CMK (cell line): ENCODE data around the gene CCDC138.

ENCODE experiments used
- DNase-seq: peaks from one replicate; pipeline ENCODE4 v3.0.0-alpha.2; 2010; ENCODE audit warnings: low read depth

Gene CCDC138

DNA sequence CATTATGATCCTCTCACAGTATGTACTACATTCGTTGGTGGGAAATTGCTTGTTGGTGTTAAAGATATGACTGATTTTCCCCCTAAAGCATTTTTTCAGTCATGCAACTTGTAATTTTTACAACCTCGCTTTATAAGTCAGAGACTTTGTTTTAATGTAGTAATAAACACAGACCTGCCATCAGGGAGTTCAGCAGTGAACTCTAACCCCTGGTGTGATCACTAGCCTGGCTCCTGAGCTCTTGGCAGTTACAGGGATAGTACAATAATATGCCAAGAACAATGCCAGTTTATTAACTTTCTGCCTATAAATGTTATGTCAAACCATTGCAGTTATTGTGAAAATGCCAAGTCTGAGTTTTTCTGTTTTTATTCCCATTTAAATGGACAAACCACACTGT lies 108.6 kb downstream of the CCDC138 start:
- DNase-seq: no peak

DNA sequence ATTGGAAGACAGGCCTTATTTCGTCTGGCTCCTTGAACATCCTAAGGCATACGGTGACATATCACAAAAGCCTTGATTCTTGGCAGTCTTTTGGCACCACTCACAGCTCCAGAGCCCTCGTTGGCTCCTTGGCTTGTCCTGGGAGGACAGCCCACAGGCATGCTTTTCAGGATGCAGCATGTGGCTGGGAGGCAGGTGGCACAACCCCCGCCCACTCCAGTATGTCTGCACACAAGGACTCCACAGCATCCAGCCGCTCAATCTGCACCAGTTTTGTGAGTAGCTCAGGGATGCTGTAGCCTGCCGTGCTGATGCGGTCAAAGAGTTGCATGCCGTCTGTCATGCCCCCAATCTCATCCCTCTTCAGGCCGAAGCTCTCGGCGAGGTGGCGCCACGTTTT lies 110.2 kb downstream of the CCDC138 start:
- DNase-seq: no peak

DNA sequence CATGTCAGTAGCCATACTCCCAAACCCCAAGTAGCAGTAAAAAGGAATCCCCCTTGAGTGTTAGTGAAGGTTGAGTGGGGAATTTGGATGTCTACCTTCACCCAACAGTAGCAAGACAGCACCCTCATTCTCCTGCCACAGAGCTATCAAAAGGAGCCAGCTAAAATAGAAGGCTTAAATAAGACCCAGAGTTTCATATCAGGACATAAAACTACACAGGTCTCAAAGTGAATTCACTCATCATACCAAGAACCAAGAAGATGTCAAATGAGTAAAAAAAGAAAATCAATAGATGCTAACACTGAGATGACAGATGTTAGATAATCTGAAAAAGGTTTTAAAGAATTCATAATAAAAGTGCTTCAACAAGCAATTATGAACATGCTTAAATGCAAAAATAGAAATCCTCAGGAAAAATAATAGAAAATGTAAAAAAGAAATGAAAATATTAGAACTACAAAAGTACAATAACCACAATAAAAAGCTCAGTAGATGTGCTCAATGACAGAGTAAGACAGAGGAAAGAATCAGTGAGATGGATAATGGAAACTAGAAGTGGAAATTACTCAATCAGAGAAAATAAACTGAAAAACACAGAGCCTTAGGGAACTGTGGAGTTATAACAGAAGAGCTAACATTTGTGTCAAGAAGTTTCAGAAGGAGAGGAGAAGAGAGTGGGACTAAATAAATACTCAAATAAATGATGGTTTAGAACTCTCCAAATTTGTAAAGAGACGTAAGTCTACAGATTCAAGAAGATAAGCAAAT lies 111.9 kb downstream of the CCDC138 start:
- DNase-seq: no peak

DNA sequence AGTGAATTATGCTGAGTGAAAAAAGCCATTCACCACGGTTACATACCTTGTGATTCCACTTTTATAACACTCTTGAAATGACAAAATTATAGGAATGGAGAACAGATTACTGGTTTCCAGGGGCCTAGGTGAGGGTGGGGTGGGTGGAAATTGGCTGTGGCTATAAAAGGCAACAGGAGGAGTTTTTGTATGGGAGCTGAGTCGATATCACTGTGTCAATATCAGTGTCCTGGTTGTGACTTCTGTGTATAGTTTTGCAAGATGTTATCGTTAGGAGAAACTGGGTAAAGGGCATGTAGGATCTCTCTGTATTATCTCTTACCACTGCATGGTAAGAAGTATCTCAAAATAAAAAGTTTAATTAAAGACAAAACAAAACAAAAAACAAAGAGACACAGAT lies 118.1 kb downstream of the CCDC138 start:
- DNase-seq: no peak

DNA sequence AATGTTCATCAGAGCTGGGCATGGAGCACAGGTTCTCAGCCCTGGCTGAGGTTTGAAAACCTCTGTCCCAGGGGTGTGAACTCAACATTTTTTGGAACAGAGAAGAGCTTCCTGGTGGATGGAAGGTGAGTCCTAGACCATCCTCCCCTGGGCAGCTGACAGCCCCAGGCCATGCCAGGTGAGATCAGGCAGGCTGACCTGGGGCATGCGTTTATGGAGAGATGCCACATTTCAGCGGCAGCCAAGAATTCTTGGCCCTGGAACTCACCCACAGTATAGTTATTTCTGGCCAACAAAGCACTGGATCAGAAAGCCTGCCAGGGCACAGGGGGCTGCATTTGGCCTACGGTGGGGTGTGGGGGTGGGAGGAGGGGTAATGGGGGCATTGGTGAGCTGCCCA lies 118.6 kb downstream of the CCDC138 start:
- DNase-seq: no peak

DNA sequence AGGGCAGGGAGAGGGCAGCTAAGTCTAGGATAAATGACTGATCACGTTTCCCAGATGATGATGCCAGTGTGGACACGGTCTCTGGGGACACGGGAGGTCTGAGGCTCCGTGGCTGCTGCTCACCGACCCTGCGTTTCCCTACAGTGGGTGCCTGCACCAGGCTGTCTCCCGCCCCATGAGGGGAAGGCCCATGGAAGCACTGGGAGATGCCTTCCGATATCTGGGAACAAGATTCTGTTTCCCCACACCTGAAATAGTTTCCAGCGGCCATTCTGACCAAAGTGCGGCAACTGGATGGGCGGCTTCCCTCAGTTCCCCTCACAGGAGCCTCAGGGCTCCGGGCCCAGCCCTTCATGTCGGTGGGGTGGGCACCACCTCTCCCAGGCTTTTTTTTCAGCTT lies 119.3 kb downstream of the CCDC138 start:
- no peak for DNase-seq

DNA sequence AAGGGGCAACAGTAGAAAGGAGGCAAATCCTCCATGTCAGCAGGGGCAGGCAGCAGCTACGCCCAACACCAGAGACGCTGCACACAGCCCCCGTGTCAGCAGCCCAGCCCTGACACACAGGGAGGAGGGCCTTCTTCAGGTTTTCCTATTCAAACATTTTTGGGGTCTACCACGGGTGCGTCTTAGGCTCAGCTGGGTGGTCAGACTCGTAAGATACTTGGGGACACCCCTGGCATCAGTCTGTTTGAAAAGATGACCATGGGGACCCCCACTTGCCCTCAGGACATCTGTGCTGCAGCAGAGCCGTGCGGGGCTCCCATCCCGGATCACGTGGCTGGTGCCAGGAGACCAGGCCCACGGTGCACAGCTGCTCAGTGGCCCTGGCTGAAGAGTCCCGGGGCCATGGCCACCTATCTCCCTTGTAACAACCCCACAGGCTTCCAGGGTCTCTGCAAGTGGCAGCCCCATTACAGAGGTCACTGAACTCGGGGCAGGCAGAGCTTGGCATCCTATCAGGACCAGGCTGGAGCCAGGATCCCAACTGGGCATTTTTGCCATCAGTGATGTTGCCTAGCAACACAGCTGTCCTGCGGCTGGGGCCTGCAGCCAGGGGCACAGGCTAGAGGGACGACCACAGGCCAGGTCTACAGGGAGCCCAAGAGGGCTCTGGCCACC lies 120.0 kb downstream of the CCDC138 start:
- DNase-seq: no peak

DNA sequence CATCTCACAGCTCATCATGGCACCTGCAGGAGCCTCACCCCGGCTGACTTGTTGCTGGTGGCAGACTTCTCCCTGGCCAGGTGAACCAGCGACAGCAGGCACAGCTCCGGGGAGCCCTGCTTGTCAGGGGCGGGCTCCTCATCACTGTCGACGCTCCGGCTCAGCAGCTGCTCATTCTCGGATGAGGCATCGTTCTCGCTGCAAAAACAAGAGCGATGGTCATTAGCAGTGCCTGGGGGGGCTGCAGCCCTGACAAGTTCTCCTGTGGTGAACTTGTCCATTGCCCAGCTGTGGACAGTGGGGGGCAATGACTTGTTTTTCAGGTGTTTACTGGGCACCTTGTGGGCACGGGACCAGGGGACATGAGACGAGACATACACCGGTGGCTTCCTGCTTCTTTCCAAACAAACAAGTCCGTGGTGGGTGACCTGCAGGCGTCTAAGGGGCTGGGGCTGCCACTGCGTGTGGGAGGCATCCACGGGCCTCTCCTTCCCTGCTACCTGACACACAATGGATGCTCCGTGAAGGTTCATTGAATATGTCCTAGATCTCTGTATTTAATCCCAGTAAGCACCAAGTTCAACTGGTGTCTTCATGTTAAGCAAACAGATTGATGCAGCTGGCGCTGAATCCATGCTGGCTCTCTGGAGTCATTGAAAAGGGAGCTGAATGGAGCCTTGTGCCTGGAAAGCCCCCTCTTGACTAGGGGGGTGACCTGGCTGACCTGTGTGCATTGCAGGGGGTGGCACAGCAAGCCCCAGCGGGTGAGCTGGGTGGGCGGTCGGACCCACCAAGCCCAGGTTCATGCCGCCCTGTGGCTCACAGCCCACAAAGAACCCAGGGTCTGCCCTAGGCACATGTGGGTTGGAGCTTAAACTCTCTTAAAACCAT lies 121.5 kb downstream of the CCDC138 start:
- no peak for DNase-seq

DNA sequence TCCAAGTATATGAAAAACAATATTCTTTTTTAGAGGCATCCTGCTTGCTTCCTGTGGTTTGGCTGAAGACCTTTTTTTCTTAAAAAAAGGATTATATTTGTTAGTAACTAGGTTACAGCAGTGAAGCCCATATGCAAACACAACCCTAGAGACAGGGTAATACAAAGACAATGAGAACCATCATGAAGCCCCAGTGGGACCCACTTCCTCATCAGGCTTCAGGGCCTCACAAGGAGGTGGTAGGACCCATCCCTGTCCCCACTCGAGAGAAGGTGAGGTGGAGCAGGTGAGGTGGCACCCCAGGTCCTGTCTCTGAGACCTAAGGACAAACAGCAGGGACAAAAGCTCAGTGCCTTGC lies 122.1 kb downstream of the CCDC138 start:
- no peak for DNase-seq

DNA sequence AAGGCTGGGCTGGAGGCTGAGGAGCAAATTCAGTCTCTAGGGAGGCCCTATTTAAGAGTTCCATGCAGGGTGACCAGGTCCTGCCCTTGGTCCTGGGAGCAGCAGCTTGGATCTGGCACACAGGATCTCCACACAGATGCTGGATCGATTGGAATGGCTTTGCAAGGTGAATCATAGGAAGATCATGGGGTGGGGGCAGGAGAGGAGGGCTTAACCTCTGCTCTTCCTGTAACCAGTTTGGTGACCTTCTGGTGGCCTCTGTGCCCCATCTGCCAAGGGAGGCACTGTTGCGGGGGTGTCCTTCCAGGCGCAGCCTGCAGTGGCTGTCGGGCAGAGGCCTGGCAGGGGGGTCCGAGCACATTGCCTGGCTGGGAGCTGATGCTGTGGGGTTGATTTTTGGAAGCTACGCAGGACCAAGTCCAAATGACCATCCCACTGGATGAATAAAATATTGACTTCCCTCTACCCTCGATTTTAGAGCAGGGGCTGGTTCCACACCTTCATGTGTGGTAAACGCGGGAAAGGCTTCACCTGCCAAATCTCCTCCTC lies 122.8 kb downstream of the CCDC138 start:
- DNase-seq: no peak

DNA sequence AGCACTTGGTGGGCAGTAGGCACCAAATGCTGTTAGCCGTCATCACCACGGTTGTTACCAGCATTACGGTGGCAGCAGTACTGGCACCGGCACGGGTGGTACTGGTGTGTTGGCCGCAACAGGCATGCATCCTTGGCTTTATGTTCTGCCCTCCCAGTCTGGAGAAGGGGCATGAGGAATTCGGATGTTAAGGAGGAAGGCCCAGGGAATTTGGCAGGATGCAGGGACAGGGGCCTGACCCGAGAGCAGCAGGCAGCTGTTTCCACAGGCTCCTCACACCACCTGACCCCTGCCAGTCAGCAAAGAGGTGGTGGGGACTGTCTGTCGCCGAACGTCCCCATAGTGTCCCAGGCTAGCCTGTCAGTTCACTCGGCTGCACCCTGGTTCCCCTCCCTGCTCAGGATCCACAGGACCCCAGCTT lies 123.5 kb downstream of the CCDC138 start:
- DNase-seq: no peak

DNA sequence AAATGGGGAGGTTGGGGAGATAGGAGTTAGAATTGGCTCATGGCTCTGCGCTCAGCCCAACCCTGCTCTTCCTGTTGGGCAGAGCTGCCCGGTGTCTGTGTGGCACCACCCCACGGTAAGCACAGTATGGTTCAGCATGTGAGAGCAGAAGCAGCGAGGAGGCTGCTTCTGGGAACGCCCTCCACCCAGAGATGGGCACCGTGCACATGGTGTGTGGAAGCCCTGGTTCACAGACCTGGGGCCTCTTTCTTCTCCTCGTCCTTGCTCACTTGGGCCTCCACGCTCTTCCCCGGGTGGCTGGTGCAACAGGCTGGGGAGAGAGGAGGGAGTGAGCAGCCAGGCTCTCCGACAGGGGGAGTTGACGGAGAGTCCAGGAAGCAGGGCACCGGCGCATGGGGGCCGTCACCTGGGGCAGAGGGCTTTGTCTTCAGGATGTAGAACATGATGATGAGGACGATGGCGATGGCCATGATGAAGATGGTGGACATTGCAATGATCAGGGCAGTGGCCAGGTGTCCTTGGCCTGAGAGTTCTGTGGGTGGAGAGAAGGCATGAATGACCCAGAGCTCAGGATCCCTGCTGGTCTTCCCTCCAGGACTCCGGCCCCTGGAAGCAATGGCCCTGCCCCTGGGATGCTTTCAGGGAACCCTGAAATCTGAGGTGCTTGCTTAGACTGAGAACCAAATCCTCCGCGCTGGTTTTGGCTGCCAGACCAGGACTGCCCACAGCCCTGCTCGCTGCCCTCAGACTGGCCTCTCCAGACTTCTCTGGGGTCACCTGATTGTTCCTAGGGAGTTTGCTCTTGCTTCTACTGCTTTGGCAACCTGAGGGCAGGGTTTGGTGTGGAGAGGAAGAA lies 124.2 kb downstream of the CCDC138 start:
- no peak for DNase-seq

DNA sequence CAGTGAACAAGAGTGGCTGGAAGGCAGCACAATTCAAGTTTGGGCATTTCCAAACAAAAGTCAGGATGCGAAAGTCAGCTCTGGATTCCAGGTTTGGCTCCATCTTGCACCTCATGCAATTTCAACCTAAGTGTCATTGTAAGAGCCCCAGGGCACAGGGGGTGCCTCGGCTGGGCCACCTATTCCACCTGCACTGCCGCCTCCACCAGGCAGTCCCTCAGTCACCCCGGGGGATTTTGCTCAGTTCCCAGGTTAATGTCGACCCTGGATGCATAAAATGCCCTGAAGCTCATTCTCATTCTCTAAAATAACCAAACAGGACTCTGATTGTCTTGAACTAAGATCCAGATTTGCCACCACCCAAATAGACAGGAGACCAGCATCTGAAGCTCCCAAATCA lies 124.8 kb downstream of the CCDC138 start:
- DNase-seq: no peak

DNA sequence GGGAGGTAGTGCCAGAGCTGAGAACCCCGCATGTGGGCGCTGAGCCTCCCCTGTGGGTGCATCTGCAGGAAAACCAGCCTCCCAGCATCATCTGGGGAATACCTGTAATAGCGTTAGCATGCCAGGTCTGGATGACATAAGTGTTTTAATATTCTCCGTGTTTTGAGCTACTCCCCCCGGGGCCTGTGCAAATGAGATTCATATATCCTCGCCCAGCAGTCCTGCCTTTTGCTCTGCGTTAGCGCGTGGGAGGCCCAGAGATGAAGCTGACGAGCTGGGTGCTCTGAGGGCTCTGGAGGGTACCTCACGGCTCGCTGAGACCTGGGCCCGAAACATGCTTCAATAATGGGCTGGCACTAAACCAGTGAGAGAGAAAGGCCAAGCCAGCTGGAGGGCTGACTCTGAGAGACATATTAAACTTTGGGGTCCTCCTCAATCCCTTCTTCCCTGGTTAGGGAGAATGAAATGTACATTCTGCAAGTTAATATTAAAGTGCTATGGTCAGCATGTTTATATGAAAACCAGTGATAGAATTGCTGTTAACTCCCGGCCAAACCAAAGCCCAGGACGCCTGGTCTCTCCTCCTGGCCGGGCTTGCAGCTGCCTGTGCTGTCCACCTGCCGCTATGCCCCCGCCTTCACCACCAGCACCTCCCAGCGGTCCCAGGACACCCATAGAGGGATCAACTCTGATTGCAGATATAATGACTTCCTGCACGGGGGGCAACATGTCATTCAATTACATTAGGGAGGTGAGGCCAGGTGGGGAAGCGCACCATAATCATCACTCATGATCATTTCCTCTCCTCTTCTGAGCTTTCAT lies 125.4 kb downstream of the CCDC138 start:
- DNase-seq: no peak

DNA sequence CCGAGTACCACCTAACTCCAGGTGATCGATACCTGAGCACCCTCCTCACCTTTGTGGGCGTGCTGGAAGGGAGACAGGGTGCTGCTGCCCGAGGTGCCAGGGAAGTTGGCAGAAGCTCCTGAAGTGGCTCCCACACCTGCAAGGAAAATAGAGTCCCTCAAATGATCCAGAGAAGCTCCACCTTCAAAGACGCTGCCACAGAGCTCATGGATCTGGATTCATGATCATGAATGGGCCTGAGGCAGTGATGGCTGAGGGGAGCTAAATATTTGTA lies 126.0 kb downstream of the CCDC138 start:
- no peak for DNase-seq

DNA sequence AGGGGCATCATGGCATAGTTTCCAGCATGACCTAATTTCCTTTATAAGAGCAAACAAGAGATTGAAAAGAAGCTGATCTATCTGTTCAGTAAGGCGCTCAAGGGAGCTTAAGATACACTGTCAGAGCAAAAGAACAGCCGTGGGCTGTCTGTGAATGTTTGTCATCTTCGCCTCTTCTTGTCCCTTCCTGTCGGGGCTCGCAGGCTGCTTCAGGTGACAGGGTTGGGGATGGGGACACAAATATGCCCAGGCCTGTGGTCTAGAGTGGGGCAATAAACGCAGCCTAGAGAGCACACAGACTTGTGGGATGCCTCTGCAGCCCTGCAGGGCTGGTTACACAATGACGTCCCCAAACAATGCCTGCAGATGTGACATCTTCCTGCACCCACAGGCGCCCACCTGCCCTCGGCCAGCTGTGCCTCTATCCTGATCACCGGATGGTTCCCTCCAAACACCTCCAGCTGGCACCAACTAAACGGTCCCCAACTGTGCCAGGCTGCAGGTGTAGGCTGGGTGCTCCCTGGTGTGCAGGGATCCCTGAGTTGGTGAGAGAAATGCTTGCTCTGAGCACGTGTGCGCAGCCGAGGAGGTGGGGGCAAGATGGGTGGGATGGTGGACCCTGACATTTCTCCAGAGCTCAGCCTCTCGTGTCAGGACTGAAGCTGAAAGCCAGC lies 129.7 kb downstream of the CCDC138 start:
- DNase-seq: no peak

DNA sequence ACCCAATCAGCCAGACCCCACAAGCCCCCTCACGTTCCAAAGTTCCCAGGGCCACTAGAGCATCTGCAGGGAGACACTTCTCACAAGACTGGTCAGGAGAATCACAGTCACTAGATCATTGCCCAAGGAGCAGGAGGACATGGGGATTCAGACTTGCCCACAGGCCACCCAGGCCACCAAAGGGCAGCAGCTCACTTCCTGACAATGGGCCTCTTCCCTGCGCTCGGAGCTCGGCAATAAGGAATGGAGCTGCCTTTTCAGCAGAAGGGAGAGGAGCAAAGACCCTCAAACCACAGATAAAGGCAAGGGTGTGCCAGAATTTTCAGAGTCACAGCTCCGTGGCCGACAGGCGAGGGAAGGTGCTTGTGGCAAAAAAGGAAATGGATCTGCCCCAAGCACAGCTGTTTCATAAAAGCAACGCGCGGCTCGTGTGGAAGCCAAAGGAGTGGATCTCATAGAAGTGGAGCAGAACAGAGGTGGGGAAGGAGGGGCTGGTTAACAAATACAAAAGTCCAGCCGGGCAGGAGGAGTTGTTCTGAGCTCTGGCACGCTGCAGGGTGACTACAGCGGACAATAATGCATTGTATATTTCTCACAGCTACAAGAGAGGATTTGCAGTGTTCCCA lies 130.3 kb downstream of the CCDC138 start:
- no peak for DNase-seq

DNA sequence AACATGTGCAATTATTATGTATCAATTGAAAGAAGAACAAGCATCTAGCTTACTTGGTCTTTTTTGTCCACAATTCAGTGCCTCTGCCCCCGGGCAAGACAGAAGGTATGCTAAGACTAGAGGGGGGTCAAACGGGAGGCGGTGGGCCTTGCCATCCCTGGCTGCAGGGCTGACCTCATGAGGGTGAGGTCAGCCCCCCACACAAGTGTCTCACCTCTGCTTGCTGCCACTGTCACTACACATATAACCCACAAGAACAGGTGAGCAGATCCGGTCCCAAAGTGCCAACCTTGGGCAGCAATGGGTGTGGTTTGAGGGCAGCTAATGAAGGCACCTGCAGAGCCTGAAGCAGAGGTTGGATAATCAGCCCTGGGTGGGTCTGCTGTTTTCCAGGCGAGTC lies 131.0 kb downstream of the CCDC138 start:
- DNase-seq: no peak

DNA sequence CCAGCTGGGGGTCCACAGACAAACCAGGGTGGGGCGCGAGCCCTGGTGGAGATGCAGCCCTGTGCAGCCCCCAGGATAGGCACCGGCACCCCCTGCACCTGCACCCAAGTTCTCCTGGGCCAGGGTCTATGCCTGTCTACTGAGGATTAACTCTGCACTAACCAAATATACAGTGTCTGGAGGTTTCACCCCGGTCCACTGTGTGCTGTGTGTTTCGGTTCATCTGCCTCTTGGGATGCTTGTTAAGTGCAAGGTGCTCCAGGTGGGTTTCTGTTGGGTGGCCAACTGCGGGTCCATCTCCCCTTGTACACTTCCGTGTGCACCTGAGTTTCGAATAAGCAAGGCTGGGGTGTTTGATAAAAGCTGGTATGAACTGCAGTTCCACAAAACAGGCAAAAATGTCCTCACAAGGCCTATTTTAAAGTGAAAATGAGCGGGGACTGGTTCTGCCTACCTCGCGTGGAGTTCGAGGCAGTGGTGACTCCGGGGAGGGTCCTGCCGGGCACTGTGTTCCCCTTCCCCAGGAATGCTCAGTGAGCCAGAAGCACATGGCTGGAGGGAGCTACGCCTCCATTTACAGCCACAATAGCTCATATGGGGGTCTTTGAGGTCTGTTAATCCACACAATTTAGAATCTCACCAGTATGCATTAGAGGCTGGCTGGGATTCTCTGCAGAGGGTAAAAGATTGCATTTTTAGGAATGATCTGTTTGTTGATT lies 131.7 kb downstream of the CCDC138 start:
- no peak for DNase-seq
